GM21367 (cell line): ENCODE data around the gene PDE7B.
"Not testable (repeated sequence)": the region's sequence is repeated elsewhere in the genome, so short reads cannot be mapped to it uniquely, and the experiment has no call there.

Source experiments
- ATAC-seq: cut with Tn5 transposase; IDR thresholded peaks from one replicate; pipeline ENCODE4 v1.9.1; 2021; ENCODE audit not compliant: unreplicated experiment

Gene PDE7B

GRCh38 chr6:136137739-136138402, 286.4 kb downstream of the PDE7B start:
- ATAC-seq = no peak

GRCh38 chr6:136139111-136139510, 287.6 kb downstream of the PDE7B start:
- not testable (repeated sequence) for ATAC-seq

- ATAC-seq = no peak
These were observed 292.9 kb downstream of the PDE7B start for GRCh38 chr6:136144251-136145023.

GRCh38 chr6:136146130-136146529, 294.6 kb downstream of the PDE7B start:
- ATAC-seq = no peak

GRCh38 chr6:136147342-136147741, 295.8 kb downstream of the PDE7B start:
- no peak for ATAC-seq

GRCh38 chr6:136148051-136148450, 296.6 kb downstream of the PDE7B start:
- ATAC-seq = no peak

GRCh38 chr6:136148523-136148922, 297.0 kb downstream of the PDE7B start:
- ATAC-seq = no peak

- no peak for ATAC-seq
These were observed 297.8 kb downstream of the PDE7B start for GRCh38 chr6:136149311-136149710.

GRCh38 chr6:136150961-136151360, 299.5 kb downstream of the PDE7B start:
- ATAC-seq = no peak

- no peak for ATAC-seq
These were observed 302.3 kb downstream of the PDE7B start for GRCh38 chr6:136153707-136154375.

- no peak for ATAC-seq
These were observed 303.7 kb downstream of the PDE7B start for GRCh38 chr6:136155191-136155590.

- no peak for ATAC-seq
These were observed 306.2 kb downstream of the PDE7B start for GRCh38 chr6:136157743-136158142.

GRCh38 chr6:136158387-136158821, 306.9 kb downstream of the PDE7B start:
- ATAC-seq = no peak

GRCh38 chr6:136158971-136159370, 307.5 kb downstream of the PDE7B start:
- no peak for ATAC-seq

- ATAC-seq = no peak
These were observed 308.7 kb downstream of the PDE7B start for GRCh38 chr6:136160250-136160649.

GRCh38 chr6:136161950-136162349, 310.4 kb downstream of the PDE7B start:
- no peak for ATAC-seq

- ATAC-seq = no peak
These were observed 311.8 kb downstream of the PDE7B start for GRCh38 chr6:136163260-136163659.

- no peak for ATAC-seq
These were observed 315.3 kb downstream of the PDE7B start for GRCh38 chr6:136166815-136167214.

- no peak for ATAC-seq
These were observed 318.1 kb downstream of the PDE7B start for GRCh38 chr6:136169394-136170148.

- ATAC-seq = no peak
These were observed 319.7 kb downstream of the PDE7B start for GRCh38 chr6:136171231-136171630.
